Choroid plexus epithelial cell (primary cell): ENCODE measurements around the gene SNIP1.
A peak's percentile ranks its signal among the peaks of the same experiment; 100 is the strongest.
"Not testable (repeated sequence)": the region's sequence is repeated elsewhere in the genome, so short reads cannot be mapped to it uniquely, and the experiment has no call there.

Experiments
- DNase-seq: peaks from one replicate; pipeline ENCODE4 v3.0.0-alpha.2; 2010; ENCODE audit warnings: low read depth
- H3K4me3 ChIP-seq: 2 replicates; pipeline ENCODE4 v1.5.1; 2011; ENCODE audit warnings: low read depth, mild to moderate bottlenecking, control low read depth, low read length, moderate library complexity
- TF ChIP-seq, protein P1 (sequence below): conservative IDR thresholded peaks from 2 replicates; pipeline ENCODE4 v1.5.1; 2011; ENCODE audit warnings: low read depth, mild to moderate bottlenecking, control low read depth, inconsistent platforms, low read length, moderate library complexity

Gene SNIP1

DNA sequence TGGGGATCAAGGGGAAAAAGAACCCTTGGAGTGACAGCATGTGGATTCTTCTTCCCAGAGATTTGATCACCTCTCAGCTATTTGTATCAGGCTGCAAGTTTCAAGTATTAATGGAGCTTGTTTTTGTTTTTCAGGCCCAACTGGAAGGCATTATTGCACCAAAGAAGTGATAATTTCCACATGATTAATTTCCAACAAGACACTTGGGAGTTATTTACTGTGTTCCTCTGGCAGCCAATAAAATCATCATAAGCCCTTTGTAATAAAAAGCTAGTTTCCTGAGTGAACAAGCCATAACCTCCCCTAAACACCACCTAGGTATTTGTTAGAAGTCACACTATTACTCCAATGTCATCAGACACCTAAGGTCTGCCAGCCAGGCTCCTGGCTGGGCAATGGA is 10.8 kb upstream of the SNIP1 start:
- no peak for DNase-seq
- H3K4me3 ChIP-seq: no peak overlapping the region
- TF ChIP-seq, protein P1, sequence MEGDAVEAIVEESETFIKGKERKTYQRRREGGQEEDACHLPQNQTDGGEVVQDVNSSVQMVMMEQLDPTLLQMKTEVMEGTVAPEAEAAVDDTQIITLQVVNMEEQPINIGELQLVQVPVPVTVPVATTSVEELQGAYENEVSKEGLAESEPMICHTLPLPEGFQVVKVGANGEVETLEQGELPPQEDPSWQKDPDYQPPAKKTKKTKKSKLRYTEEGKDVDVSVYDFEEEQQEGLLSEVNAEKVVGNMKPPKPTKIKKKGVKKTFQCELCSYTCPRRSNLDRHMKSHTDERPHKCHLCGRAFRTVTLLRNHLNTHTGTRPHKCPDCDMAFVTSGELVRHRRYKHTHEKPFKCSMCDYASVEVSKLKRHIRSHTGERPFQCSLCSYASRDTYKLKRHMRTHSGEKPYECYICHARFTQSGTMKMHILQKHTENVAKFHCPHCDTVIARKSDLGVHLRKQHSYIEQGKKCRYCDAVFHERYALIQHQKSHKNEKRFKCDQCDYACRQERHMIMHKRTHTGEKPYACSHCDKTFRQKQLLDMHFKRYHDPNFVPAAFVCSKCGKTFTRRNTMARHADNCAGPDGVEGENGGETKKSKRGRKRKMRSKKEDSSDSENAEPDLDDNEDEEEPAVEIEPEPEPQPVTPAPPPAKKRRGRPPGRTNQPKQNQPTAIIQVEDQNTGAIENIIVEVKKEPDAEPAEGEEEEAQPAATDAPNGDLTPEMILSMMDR: no peak

DNA sequence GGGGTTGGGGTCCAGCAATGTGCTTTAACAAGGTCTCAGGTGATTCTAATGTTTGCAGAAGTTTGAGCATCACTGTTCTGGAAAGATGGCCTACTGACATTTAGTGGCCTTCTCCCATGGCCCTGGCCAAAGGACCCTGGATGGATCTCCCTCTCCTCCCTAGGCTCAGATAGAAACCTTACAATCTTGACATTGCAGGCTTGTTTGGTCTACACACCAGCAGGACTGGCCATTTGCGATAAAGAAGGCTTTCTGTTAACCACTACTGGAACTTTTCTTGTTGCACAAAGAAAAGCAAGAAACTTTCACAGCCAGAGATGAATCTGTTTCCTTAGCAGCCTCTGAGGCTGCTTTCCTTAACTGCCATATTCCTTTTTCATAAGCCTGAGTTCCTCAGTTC is 8.9 kb upstream of the SNIP1 start:
- H3K4me3 ChIP-seq: no peak overlapping the region
- TF ChIP-seq, protein P1: no peak
- no peak for DNase-seq

DNA sequence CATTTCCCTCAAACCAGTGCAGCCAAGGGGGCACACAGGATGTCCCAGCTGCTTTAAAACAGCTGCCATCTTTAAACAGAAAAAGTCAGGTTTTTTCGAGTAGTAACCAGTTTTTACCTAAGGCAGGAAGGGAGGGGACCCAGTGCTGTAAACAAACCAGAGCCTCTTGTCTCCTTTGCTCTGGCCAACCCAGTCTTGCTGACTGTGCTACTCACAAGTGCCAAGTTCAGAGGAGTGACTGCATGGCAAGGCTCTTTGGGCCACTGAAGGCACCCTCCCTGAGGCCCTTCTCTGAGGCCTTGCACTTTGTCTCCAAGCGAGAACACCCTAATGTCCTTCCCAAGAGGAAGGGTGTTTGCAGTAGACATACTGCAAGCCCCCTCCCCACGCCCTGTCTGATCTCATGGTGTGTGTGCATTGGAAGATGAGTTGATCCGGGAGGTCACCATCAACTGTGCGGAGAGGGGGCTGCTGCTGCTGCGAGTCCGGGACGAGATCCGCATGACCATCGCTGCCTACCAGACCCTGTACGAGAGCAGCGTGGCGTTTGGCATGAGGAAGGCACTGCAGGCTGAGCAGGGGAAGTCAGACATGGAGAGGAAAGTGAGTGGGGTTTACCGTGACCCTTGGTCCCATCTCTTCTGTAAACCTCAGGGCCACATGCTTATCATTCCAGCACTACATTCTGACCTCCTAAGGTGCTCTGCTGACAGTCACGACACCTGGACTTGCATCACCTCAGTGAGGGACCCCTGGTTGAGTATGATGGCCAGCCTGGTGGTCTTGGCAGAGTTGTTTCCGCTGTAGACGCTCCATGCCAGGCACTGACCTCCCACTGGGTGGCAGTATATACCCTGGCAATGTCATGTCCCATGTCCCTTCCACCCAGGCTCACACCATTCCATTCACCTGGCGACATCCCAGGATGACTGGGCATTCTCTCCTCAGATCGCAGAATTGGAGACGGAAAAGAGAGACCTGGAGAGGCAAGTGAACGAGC is 7.3 kb upstream of the SNIP1 start:
- TF ChIP-seq, protein P1: peak; percentile 60
- no peak overlapping the region for H3K4me3 ChIP-seq
- peak; percentile 27 for DNase-seq

DNA sequence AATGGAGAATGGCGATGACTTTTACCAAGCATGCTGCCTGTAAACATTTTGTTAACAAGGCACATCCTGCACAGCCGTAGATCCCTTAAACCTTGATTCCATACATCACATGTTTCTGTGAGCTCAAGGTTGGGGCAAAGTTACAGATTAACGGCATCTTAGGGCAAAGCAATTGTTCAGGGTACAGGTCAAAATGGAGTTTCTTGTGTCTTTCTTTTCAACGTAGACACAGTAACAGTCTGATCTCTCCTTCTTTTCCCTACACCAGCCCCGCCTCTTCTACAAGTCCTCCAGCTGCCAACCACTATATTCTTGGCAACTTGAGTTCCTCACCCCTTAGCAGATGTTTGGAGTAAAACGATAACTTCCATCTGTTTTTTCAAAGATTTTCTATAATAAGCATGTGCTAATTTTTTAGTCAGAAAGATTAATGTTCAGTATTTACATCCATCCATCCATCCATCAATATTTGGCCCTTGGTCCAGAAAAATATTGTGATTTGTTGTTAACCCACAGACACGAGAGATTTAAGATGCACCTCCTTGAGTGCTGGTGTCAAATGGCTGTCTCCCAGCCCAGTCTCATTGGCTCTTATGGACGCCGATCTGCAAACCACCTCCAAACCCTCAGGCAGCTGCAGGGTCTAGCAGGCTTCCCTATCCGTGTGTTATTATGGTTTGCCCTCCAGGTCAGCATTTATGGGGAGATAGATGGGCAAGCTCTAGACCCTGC is 6.5 kb upstream of the SNIP1 start:
- no peak for DNase-seq
- no peak overlapping the region for H3K4me3 ChIP-seq
- TF ChIP-seq, protein P1: no peak

DNA sequence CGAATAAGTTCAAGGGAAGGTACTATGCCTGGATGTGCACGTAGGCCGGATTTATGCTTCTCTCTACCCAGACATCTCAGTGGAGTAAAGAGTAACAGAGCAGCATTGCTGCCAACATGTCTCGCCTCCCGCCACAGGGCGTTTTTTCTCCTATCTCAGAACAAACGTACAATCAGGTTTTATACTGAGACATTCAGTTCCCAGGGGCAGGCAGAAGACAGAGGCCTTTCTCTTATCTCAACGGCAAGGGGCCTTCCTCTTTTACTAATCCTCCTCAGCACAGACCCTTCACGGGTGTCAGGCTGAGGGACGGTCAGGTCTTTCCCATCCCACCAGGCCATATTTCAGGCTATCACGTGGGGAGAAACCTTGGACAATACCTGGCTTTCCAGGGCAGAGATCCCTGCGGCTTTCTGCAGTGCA is 5.9 kb upstream of the SNIP1 start:
- H3K4me3 ChIP-seq, DNase-seq: not testable (repeated sequence)

DNA sequence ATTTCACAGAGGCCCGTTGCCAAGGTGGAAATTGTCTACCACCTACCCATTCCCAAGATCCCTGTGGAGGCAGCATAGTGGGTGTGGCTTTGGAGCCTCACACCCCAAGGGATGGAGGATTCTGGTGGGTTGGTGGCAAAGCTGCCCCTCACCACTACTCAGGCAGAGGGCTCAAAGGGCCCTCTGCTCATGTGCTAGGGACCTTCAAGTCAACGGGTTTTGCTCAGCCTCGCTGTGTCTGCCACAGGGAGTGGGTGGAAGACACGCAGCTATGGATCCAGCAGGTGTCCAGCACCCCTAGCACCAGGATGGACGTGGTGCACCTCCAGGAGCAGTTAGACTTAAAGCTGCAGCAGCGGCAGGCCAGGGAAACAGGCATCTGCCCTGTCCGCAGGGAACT is 5.0 kb upstream of the SNIP1 start:
- TF ChIP-seq, protein P1: no peak
- no peak for DNase-seq
- no peak overlapping the region for H3K4me3 ChIP-seq

DNA sequence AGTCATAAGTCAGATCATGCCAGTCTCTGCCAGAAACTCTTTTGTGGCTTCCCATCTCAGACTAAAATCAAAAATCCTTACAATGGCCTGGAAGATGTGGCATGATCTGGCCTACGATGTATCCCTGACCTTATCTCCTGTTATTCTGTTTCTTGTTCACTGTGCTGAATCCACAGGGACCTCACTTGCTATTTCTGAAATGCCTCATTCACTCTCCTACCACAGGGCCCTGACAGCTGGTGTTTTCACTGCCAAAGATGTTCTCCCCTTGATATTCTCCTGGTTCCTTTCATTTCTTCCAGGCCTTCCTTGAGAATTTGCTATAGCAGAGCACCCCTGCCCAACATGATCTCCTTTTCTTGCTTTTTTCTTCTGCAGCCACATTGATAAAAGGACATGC is 4.3 kb upstream of the SNIP1 start:
- TF ChIP-seq, protein P1: no peak
- DNase-seq: no peak
- no peak overlapping the region for H3K4me3 ChIP-seq
